ENCODE data around the gene GMDS. TPM values are rescaled to one million over a fixed set of nuclear protein-coding genes. Genes with fewer than 3 reads are reported as not detected.

Gene GMDS
- total and polyA plus RNA-seq, 2 donors (not counting 1 experiment from before 2014, with no cell fraction given) = 11.5 to 16.4 TPM

DNA sequence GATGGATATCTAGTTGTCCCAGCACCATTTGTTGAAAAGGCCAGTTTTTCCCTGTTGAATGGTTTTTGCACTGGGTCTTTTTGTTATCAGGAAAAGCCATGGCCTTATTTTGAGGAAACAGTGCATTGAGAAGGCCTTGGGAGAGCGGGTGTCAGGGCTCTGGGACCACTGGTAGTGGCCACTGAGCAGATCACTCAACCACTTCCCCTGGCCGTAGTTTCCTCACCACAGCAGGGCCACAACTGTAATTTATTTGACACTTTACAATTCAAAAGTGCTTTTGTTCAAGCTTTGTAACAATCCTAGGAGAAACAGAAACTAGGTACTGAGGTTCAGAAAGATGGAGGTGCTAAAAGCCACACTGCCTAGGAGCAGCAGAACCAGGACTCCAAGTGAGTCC, 281.8 kb downstream of the GMDS start:
- no peak overlapping the region for H3K4me3 Mint-ChIP-seq
- no peak overlapping the region for H3K27ac ChIP-seq (ENCODE audit: low read length in 2 of 2)
- TF ChIP-seq EZH2 (IDR thresholded peaks at IDR 0.05; ENCODE audit: borderline replicate concordance, insufficient read depth, low read depth, low read length, poor library complexity, severe bottlenecking) = no peak
- TF ChIP-seq, protein P1, sequence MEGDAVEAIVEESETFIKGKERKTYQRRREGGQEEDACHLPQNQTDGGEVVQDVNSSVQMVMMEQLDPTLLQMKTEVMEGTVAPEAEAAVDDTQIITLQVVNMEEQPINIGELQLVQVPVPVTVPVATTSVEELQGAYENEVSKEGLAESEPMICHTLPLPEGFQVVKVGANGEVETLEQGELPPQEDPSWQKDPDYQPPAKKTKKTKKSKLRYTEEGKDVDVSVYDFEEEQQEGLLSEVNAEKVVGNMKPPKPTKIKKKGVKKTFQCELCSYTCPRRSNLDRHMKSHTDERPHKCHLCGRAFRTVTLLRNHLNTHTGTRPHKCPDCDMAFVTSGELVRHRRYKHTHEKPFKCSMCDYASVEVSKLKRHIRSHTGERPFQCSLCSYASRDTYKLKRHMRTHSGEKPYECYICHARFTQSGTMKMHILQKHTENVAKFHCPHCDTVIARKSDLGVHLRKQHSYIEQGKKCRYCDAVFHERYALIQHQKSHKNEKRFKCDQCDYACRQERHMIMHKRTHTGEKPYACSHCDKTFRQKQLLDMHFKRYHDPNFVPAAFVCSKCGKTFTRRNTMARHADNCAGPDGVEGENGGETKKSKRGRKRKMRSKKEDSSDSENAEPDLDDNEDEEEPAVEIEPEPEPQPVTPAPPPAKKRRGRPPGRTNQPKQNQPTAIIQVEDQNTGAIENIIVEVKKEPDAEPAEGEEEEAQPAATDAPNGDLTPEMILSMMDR (IDR thresholded peaks at IDR 0.05) = no peak
- H3K4me1 Mint-ChIP-seq = no peaks in the 10 kb centered on the region
- ChIA-PET POLR2A (no interaction called here), CTCF (no interaction called here)
- no peak overlapping the region for H2AFZ ChIP-seq (ENCODE audit: insufficient read depth, low read depth, low read length, poor library complexity, severe bottlenecking)
- no peaks in the 10 kb centered on the region for H3K4me1 ChIP-seq (ENCODE audit: control insufficient read depth in 2 of 2, insufficient read depth in 2 of 2, low read length in 2 of 2)
- DNase-seq (no peak), ATAC-seq (ENCODE audit: low read depth) (no peak)
- no peak overlapping the region for H3K27ac Mint-ChIP-seq
- WGBS (ENCODE audit: insufficient coverage) = 100% methylated on average over 1 of the region's 2 CpGs
- no peak overlapping the region for H3K9ac ChIP-seq (ENCODE audit: low read length)
- H3K79me2 ChIP-seq (ENCODE audit: control insufficient read depth, insufficient read depth, low read length) = no peaks in the 10 kb centered on the region
- H3K9me3 Mint-ChIP-seq (ENCODE audit: insufficient read depth) = no peaks in the 10 kb centered on the region
- intact Hi-C loops (cut with micrococcal nuclease) = no loop called here
- H4K20me1 ChIP-seq (ENCODE audit: control insufficient read depth, insufficient read depth, low read length, poor library complexity, severe bottlenecking) = no peaks in the 10 kb centered on the region
- no peaks in the 10 kb centered on the region for H3K27me3 Mint-ChIP-seq
- no peaks in the 10 kb centered on the region for H3K9me3 ChIP-seq (ENCODE audit: control extremely low read depth in 1 of 3, control insufficient read depth in 2 of 3, insufficient read depth in 1 of 3, low read length in 2 of 3)
- no peak overlapping the region for H3K4me2 ChIP-seq (replicated peaks; ENCODE audit: low read depth, low read length, poor library complexity, severe bottlenecking)
- H3K4me3 ChIP-seq (ENCODE audit: control extremely low read depth in 1 of 5, extremely low read depth in 1 of 5, insufficient read depth in 1 of 5, low read depth in 2 of 5, low read length in 4 of 5) = no peak overlapping the region
- peaks cover 0 to 1% of the 10 kb centered on the region in 2 experiments for H3K36me3 ChIP-seq (replicated peaks in 1 of 2; ENCODE audit: control extremely low read depth in 1 of 2, control insufficient read depth in 1 of 2, extremely low read depth in 1 of 2, insufficient read depth in 2 of 2, low read length in 1 of 2)
- H3K27me3 ChIP-seq (replicated peaks in 1 of 4; ENCODE audit: control extremely low read depth in 1 of 4, control insufficient read depth in 3 of 4, insufficient read depth in 4 of 4, low read length in 3 of 4) = no peaks in the 10 kb centered on the region

DNA sequence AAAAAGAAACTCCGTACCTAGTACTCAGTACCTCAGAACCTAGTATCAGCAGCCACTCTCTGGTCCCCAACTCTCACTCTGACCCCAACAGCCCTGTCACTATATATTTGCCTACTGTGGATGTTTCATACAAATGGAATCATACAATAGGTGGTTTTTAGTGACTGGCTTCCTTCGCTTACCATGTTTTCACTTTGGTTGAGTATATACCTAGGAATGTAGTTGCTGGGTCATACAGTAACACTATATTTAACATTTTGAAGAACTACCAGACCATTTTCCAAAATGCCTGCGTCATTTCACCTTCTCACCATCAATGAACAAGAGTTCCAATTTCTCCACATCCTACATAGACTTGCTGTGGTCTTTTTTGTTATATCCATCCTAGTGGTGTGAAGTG, 283.2 kb downstream of the GMDS start:
- DNase-seq (no peak), ATAC-seq (ENCODE audit: low read depth) (no peak)
- Histone ChIP-seq H3K9me3 (ENCODE audit: control extremely low read depth in 1 of 3, control insufficient read depth in 2 of 3, insufficient read depth in 1 of 3, low read length in 2 of 3) (no peaks in the 10 kb centered on the region), H4K20me1 (ENCODE audit: control insufficient read depth, insufficient read depth, low read length, poor library complexity, severe bottlenecking) (no peaks in the 10 kb centered on the region), H3K4me2 (replicated peaks; ENCODE audit: low read depth, low read length, poor library complexity, severe bottlenecking) (no peak overlapping the region), H3K27me3 (replicated peaks in 1 of 4; ENCODE audit: control extremely low read depth in 1 of 4, control insufficient read depth in 3 of 4, insufficient read depth in 4 of 4, low read length in 3 of 4) (no peaks in the 10 kb centered on the region), H3K9ac (ENCODE audit: low read length) (no peak overlapping the region), H3K36me3 (replicated peaks in 1 of 2; ENCODE audit: control extremely low read depth in 1 of 2, control insufficient read depth in 1 of 2, extremely low read depth in 1 of 2, insufficient read depth in 2 of 2, low read length in 1 of 2) (peaks cover 0 to 1% of the 10 kb centered on the region in 2 experiments), H3K27ac (ENCODE audit: low read length in 2 of 2) (no peak overlapping the region), H3K4me3 (ENCODE audit: control extremely low read depth in 1 of 5, extremely low read depth in 1 of 5, insufficient read depth in 1 of 5, low read depth in 2 of 5, low read length in 4 of 5) (no peak overlapping the region), H3K79me2 (ENCODE audit: control insufficient read depth, insufficient read depth, low read length) (no peaks in the 10 kb centered on the region), H3K4me1 (ENCODE audit: control insufficient read depth in 2 of 2, insufficient read depth in 2 of 2, low read length in 2 of 2) (no peaks in the 10 kb centered on the region), H2AFZ (ENCODE audit: insufficient read depth, low read depth, low read length, poor library complexity, severe bottlenecking) (no peak overlapping the region)
- intact Hi-C loops (cut with micrococcal nuclease) = no loop called here
- Mint-ChIP-seq H3K4me1 (no peaks in the 10 kb centered on the region), H3K4me3 (no peak overlapping the region), H3K27me3 (no peaks in the 10 kb centered on the region), H3K27ac (no peak overlapping the region), H3K9me3 (ENCODE audit: insufficient read depth) (no peaks in the 10 kb centered on the region)
- WGBS (ENCODE audit: insufficient coverage) = no CpG with 5 or more reads among the region's 3 CpGs
- ChIA-PET POLR2A (no interaction called here), CTCF (no interaction called here)
- TF ChIP-seq EZH2 (IDR thresholded peaks at IDR 0.05; ENCODE audit: borderline replicate concordance, insufficient read depth, low read depth, low read length, poor library complexity, severe bottlenecking) = no peak
- TF ChIP-seq, protein P1 (IDR thresholded peaks at IDR 0.05) = no peak
